GM18505 (cell line): ENCODE data around the gene HOXA4.

Source experiments
- ATAC-seq: cut with Tn5 transposase; IDR thresholded peaks from one replicate; pipeline ENCODE4 v1.9.1; 2021; ENCODE audit not compliant: unreplicated experiment
- POLR2A ChIP-seq: IDR thresholded peaks from 4 replicates; pipeline ENCODE4 v1.6.1; 2011; ENCODE audit warnings: borderline replicate concordance; ENCODE audit not compliant: insufficient read depth, insufficient read length; ENCODE audit errors: extremely low read depth

The HOXA4 gene

GRCh38 chr7:27104341-27105058 is 26.1 kb downstream of the HOXA4 start:
- TF ChIP-seq POLR2A = no peak
- ATAC-seq = no peak

GRCh38 chr7:27103489-27104226 is 26.9 kb downstream of the HOXA4 start:
- no peak for TF ChIP-seq POLR2A
- no peak for ATAC-seq

- no peak for ATAC-seq
- no peak for TF ChIP-seq POLR2A
Measured at GRCh38 chr7:27102581-27103442, 27.7 kb downstream of the HOXA4 start, which contains the start of gene HOXA2. HOXA2 (minus strand) TSS chr7:27102683; CDS start chr7:27102500, 183 bp downstream.

- ATAC-seq = no peak
Measured at GRCh38 chr7:27101957-27102580, 28.5 kb downstream of the HOXA4 start.

GRCh38 chr7:27101171-27101956 is 29.2 kb downstream of the HOXA4 start:
- ATAC-seq = no peak
- TF ChIP-seq POLR2A = no peak

More at GRCh38 chr7:27101957-27102580, 28.5 kb downstream of the HOXA4 start:
- TF ChIP-seq POLR2A = no peak

- no peak for ATAC-seq
- TF ChIP-seq POLR2A = no peak
Measured at GRCh38 chr7:27100694-27101170, 29.8 kb downstream of the HOXA4 start.

GRCh38 chr7:27099453-27100370 is 30.8 kb downstream of the HOXA4 start:
- TF ChIP-seq POLR2A = no peak
- no peak for ATAC-seq

GRCh38 chr7:27098578-27099451 is 31.7 kb downstream of the HOXA4 start:
- no peak for TF ChIP-seq POLR2A
- no peak for ATAC-seq

- no peak for ATAC-seq
- no peak for TF ChIP-seq POLR2A
Measured at GRCh38 chr7:27097686-27098577, 32.6 kb downstream of the HOXA4 start.
